NCI-H345 treated with DMSO at 0.1 percent for 48 hours (cell line): ENCODE data around the gene CETP.

Source experiments
- DNase-seq: peaks from one replicate; lab custom pipeline; 2025; ENCODE audit not compliant: unreplicated experiment; lab: John Stamatoyannopoulos, UW

The CETP gene

GRCh38 chr16:57016831-57017230 is 55.1 kb downstream of the CETP start:
- no peak for DNase-seq

- DNase-seq: no peak
Observed at GRCh38 chr16:57017251-57017650, 55.5 kb downstream of the CETP start.

DNA sequence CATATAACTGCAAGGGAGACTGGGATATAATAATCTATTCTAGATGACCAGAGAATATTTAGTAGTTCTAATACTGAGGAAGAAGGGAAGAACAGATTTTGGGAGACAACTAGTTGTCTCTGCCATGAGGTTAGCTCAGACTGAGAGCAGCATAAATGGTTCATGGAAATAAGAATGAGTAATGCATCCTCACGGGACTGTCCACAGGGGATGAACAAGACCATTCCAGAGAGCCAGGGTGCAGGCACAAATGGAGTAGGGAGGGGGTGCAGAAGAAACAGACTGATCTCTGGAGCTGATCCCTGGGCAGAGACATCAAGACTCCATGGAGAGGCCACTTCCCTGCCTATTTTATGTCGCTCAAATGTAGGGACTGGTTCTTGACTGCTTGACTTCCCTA is 58.0 kb downstream of the CETP start:
- no peak for DNase-seq

DNA sequence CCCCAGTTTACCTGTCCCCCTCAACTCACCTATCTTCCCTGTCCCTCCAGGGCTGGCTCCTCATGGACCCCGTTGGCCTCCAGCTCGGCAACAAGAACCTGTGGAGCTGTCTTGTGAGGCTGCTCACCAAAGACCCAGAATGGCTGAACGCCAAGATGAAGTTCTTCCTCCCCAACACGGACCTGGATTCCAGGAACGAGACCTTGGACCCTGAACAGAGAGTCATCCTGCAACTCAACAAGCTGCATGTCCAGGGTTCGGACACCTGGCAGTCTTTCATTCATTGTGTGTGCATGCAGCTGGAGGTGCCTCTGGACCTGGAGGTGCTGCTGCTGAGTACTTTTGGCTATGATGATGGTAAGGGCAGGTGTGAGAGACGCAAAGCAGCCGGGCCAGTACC is 58.9 kb downstream of the CETP start:
- no peak for DNase-seq

- DNase-seq: no peak
Observed at GRCh38 chr16:57021757-57022156, 60.0 kb downstream of the CETP start.

GRCh38 chr16:57022445-57022844 is 60.7 kb downstream of the CETP start:
- DNase-seq: no peak

DNA sequence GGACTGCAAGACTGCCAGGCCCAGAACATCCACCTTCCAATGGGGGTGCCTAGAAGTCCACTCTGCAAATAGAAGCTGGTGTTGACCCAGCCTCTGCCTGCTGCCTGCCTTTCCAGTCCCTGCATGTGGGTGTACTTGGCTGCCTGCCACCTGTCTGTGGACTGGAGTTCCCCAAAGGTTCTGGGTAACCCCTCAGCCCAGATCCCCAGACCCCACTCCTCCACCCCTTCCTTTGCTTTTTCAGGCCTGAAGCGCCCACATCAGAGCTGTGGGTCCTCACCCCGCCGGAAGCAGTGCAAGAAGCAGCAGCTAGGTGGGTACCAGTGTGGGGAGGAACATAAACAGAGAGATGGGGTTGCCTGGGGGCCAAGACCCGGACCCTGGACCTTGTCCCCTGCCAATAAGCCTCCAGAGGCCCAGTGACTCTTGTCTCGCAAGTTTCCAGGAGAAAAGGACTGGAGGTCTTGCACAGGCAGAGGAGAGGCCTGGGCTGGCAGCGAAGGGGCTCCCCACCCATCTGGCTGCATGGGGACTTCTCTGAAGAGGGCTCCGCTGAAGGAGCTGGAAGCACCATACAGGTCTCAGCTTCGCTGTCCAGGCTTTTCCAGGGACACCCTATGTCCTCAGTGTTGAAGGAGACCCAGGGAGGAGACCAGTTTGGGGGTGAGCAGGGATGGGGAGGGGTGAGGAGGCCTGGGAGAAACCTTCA is 61.9 kb downstream of the CETP start:
- no peak for DNase-seq

DNA sequence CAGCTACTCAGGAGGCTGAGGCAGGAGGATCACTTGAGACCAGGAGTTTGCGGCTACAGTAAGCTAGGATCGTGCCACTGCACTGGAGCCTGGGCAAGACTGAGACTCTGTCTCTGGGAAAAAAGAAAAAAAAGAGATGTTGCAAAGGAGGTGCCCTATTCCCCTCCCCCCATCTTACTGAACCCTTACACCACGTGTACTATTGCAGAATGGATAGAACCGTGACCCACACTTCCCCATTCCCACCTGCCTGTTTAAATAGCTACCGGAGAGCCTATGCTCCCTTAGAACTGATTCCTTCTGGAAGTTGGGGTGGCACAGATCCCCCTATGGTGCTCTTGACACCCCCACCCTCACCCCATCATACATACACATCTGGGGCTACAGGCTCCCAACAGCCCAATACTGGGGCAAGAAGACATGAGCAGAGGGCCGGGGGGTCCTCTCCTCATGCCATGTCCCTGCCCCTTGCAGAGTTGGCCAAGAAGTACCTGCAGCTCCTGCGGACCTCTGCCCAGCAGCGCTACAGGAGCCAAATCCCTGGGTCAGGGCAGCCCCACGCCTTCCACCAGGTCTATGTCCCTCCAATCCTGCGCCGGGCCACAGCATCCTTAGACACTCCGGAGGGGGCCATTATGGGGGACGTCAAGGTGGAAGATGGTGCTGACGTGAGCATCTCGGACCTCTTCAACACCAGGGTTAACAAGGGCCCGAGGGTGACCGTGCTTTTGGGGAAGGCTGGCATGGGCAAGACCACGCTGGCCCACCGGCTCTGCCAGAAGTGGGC is 63.3 kb downstream of the CETP start:
- DNase-seq: no peak

DNA sequence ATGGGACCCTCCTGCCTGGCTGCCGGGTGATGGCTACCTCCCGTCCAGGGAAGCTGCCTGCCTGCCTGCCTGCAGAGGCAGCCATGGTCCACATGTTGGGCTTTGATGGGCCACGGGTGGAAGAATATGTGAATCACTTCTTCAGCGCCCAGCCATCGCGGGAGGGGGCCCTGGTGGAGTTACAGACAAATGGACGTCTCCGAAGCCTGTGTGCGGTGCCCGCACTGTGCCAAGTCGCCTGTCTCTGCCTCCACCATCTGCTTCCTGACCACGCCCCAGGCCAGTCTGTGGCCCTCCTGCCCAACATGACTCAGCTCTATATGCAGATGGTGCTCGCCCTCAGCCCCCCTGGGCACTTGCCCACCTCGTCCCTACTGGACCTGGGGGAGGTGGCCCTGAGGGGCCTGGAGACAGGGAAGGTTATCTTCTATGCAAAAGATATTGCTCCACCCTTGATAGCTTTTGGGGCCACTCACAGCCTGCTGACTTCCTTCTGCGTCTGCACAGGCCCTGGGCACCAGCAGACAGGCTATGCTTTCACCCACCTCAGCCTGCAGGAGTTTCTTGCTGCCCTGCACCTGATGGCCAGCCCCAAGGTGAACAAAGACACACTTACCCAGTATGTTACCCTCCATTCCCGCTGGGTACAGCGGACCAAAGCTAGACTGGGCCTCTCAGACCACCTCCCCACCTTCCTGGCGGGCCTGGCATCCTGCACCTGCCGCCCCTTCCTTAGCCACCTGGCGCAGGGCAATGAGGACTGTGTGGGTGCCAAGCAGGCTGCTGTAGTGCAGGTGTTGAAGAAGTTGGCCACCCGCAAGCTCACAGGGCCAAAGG is 64.4 kb downstream of the CETP start:
- no peak for DNase-seq

GRCh38 chr16:57026778-57027062 is 65.0 kb downstream of the CETP start:
- no peak for DNase-seq

- DNase-seq: no peak
Observed at GRCh38 chr16:57027067-57027466, 65.3 kb downstream of the CETP start.

DNA sequence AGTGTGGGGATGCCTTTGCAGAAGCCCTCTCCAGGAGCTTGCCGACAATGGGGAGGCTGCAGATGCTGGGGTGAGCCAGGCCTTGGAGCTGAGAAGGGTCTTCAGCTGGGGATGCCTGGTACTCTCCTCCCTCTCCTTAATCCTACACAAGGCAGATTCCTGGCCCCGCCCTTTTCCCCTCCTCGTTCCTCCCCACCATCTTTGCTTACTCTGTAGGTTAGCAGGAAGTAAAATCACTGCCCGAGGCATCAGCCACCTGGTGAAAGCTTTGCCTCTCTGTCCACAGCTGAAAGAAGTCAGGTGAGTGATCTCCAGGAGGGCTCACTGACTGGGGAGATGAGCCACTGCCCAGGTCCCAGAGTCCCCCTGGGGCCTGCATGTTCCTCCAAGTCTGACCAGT is 66.3 kb downstream of the CETP start:
- no peak for DNase-seq

DNA sequence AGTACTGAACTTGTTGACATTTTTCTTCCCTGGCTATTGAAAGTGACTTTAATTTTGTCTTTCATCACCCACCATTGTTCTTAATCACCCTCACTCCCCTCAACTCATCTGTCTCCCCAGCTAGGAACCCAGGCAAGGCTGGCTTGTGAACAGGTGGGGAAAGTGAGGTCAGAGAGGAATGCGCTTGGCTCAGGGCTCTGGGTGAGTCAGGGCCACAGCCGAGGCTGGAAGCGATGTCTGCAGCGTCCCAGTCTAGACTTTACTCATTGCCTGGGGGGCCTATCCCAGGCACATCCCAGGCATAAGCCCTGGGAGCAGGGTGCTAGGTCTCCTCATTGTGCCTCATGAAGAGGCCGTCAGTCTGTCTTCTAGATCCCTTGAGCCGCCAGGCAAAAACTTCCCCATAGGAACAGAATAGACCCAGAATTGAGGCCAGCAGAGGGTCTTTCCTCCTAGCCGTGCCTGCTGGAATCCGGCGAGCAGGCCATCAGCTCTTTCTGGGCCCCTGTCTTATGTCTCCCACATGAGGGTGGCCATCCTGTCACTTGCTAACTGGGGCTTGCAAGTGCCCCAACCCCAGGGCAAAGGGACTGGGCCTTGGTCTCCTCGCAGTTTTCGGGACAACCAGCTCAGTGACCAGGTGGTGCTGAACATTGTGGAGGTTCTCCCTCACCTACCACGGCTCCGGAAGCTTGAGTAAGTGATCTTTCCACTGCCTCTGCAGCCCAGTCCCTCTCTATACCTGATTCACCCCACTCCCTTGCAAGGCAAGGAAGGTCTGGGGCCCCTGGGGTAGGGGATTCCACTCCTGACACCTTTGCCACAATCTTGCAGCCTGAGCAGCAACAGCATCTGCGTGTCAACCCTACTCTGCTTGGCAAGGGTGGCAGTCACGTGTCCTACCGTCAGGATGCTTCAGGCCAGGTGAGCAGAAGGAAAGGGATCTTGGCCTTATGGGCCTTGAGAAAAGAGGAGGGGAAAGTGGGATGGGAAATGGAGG is 67.7 kb downstream of the CETP start:
- no peak for DNase-seq

- DNase-seq: no peak
Observed at GRCh38 chr16:57030346-57030902, 68.7 kb downstream of the CETP start.

DNA sequence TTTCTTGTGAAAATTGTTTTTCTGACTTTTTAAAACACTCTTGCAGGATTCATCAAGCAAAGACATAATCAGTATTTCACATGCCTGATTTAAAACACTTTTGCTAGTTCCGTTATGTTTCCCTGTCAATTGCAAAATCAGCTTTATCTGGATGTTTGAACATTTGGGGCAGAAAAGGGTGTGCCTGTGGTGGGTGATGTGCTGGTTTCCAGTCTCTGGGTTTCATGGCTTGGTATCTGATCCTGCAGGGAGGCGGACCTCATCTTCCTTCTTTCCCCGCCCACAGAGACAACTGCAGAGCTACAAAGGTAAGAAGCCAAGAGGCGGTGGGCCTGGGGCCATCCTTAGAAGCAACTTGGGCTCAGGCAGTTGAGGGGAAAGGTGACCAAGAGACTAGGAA is 69.4 kb downstream of the CETP start:
- DNase-seq: no peak

DNA sequence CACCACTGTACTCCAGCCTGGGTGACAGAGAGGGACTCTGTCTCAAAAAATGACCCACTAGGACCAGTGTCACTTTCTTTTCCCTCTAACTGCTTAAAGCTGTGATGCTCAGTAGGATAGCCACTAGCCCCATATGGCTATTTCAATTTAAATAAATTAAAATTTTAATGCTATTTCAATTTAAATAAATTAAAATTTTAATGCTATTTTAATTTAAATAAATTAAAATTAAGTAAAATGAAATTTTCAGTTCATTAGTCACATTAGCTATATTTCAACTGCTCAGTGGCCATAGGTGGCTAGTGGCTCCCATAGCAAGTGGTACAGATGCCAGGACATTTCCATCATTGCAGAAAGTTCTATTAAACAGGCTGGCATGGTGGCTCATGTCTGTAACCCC is 70.6 kb downstream of the CETP start:
- no peak for DNase-seq

GRCh38 chr16:57032931-57033330 is 71.2 kb downstream of the CETP start:
- no peak for DNase-seq
